Cortex of kidney (tissue), 1 donor: ENCODE data around the gene SSB.
"Not testable (repeated sequence)": the region's sequence is repeated elsewhere in the genome, so short reads cannot be mapped to it uniquely, and the experiment has no call there.

Source experiments
- DNase-seq: peaks from one replicate; lab custom pipeline; 2025; lab: John Stamatoyannopoulos, UW

SSB gene

GRCh38 chr2:169828141-169828811 lies 29.6 kb downstream of the SSB start:
- DNase-seq: no peak

GRCh38 chr2:169834401-169834800 lies 35.7 kb downstream of the SSB start:
- DNase-seq: no peak

DNA sequence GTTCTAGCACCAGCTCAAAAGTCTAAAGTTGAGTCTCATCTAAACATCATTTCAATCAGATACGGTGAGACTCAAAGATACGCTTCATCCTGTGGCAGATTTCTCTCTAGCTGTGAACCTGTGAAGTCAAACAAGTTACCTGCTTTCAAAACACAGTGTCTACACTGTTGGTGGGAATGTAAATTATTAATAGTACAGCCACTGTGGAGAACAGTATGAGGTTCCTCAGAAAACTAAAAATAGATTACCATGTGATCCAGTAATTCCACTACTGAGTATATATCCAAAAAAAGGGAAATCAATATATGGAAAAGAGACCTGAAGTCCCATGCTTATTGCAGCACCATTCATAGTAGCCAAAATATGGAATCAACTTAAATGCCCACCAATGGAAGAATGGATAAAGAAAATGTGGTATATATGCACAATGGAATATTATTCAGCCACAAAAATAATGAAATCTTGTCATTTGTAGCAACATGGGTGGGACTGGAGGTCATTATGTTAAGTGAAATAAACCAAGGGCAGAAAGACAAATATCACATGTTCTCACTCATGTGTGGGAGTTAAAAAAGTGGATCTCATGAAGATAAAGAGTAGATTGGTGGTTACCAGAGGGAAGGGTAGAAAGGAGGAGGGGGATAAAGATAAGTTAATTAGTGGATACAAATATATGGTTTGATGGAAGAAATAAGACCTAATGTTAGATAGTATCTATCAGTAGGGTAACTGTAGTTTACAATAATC lies 40.2 kb downstream of the SSB start:
- no peak for DNase-seq

DNA sequence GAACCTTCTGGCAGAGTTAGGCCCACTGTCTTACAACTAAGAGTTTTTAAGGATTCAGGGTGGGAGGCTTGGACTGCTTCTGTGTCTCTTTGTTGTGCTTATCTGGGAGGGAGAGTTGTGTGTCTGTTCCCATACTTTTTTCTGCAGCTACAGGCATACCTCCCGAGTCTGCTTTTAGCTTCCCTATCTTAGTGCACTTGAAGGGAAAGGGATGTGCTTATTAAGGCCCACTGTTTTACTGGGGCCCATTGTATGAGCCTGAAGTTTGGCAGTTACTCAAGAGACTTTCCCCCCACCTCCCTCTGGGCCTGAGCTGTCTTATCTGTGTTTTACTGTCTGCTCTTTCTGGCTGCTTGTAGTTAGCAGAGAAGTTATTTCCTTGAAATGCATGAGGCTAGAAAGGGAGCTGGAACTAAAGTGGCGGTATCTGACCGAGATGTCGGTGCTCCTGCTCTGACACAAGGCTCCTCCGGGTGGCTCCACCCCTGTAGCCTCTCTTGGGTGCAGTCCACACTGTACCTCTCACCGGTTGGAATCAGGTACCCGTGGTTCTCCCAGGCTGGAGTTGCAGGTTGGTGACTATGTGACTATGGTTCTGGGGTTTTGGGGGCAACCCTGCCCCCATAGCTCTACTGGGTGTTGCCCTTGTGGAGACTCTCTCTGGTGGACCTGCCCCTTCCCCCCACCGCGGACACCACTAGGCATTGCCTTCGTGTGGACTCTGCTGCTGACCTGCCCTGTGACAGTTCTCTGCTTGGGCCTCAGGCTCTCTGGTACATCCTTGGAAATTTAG lies 41.5 kb downstream of the SSB start:
- no peak for DNase-seq

DNA sequence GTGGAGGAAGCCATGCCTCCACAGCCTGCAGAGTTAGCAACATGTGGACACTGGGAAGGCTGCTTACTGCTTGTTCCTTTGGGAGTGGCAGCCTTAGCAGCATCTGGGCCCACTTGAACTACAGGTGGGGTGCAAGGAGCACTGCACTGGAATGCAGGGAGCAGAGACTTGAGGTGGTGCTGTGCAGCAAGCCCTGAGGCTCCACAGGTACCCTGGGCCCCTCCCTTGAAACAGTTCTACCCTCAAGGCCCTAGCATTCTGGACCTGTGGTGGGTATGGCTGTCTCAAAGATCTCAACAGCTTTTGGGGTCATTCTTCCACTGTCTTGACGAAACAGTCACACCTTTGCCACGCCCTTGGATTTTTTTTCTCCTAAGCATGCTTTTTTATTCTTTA lies 42.1 kb downstream of the SSB start:
- DNase-seq: no peak

GRCh38 chr2:169841625-169842024 lies 43.0 kb downstream of the SSB start:
- not testable (repeated sequence) for DNase-seq

DNA sequence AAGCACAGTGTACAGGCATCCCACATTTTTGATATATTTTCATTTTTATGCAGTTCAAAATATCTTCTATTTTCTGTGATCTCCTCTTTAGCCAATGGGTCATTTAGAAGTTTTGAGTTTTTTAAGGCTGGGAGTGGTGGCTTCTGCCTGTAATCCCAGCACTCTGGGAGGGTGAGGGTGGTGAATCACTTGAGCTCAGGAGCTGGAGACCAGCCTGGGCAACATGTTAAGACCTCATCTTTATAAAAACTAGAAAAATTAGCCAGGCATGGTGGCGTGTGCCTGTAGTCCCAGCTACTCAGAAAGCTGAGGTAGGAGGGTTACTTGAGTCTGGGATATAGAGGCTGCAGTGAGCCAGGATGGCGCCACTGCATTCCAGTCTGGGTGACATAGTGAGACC lies 46.3 kb downstream of the SSB start:
- no peak for DNase-seq

DNA sequence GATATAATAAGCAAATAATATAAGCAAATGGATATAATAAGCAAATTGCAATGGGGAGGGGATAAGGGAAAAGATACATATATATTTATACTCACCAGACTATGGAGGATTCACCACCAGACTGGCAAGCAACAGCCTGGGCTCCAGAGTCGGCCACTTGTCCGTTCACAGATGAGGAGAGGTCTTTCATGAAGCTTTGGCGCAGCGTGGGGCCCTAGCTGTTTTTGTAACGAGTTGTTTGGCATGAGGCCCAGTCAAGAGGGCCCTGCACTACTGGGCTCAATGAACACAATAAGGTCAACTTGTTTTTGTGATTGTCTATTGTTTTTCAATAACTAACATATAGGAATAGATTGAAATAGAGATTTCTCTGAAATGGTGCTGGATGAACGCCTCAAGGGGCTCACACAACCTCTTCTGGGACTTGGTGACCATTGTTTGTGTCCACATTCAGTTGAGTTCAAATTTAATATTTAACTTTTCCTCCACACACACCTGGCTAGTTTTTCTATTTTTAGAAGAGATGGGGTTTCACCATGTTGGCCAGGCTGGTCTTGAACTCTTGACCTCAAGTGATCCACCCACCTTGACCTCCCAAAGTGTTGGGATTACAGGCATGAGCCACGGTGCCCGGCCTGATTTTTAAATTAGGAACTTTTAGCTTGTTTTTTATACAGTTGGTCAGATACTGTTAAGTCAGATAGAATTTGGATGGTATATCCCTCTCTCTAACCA lies 50.5 kb downstream of the SSB start:
- DNase-seq: not testable (repeated sequence)

DNA sequence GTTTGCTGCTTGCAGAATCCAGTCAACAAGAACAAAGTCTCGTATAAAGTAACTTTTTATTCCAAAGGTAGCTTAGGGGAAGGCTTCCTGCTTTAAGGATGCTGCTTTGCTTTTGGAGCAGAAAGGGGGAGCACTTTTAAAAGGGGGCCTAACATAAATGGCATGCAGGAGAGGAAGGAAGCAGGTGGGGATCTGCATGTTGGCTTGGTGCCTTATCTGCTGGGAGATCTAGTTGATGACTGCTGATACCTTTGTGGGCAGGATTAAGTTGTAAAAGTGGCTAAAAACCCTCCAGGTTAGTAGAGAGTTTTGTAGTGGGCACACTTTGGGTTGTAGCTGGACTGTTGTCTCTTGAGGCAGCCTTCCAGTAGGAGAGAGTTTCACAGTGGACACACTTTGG lies 51.0 kb downstream of the SSB start:
- no peak for DNase-seq

DNA sequence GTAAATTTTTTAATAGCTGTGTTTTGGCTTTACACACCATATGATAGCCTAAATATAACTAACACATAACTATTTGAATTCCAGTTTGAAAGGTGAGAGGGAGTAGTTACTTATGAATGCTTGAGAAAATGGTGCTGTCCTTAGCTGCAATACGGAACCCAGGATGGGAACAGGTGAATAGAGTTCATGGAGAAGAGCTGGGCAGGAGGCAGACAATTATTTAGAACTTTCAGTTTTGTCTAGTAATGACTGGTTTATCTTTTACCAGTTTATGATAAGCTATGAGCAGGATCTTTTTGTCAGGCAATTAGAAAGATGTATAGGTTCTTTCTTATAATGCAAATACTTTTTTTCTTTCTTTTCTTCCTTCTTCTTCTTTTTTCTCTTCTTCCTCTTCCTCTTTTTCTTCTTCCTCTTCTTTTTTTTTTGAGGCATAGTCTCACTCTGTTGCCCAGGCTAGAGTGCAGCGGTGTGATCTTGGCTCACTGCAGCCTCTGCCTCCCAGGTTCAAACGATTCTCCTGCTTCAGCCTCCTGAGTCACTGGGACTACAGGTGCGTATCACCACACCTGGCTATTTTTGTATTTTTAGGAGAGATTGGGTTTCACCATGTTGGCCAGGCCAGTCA lies 54.5 kb downstream of the SSB start:
- no peak for DNase-seq

DNA sequence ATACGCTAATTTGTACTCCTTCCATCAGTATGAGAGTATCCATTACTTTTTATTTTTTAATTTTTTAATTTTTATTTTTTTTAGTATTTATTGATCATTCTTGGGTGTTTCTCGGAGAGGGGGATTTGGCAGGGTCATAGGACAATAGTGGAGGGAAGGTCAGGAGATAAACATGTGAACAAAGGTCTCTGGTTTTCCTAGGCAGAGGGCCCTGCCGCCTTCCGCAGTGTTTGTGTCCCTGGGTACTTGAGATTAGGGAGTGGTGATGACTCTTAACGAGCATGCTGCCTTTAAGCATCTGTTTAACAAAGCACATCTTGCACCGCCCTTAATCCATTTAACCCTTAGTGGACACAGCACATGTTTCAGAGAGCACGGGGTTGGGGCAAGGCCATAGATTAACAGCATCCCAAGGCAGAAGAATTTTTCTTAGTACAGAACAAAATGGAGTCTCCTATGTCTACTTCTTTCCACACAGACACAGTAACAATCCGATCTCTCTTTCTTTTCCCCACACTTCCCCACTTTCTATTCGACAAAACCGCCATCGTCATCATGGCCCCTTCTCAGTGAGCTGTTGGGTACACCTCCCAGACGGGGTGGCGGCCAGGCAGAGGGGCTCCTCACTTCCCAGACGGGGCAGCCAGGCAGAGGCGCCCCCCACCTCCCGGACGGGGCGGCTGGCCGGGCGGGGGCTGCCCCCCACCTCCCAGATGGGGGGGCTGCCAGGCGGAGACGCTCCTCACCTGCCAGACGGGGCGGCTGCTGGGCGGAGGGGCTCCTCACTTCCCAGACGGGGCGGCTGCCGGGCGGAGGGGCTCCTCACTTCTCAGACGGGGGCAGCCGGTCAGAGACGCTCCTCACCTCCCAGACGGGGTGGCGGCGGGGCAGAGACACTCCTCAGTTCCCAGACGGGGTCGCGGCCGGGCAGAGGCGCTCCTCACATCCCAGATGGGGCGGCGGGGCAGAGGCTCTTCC lies 56.9 kb downstream of the SSB start:
- not testable (repeated sequence) for DNase-seq

- no peak for DNase-seq
Measured at GRCh38 chr2:169859423-169859822, 60.8 kb downstream of the SSB start.

- DNase-seq: no peak
Measured at GRCh38 chr2:169860149-169860548, 61.5 kb downstream of the SSB start.
